Measurements from ENCODE around the gene OTUD5. TPM values are rescaled to one million over a fixed set of nuclear protein-coding genes. Genes with fewer than 3 reads are reported as not detected.

Gene OTUD5
- total RNA-seq, 1 experiment from 2014 or later, result 59.5 TPM

DNA sequence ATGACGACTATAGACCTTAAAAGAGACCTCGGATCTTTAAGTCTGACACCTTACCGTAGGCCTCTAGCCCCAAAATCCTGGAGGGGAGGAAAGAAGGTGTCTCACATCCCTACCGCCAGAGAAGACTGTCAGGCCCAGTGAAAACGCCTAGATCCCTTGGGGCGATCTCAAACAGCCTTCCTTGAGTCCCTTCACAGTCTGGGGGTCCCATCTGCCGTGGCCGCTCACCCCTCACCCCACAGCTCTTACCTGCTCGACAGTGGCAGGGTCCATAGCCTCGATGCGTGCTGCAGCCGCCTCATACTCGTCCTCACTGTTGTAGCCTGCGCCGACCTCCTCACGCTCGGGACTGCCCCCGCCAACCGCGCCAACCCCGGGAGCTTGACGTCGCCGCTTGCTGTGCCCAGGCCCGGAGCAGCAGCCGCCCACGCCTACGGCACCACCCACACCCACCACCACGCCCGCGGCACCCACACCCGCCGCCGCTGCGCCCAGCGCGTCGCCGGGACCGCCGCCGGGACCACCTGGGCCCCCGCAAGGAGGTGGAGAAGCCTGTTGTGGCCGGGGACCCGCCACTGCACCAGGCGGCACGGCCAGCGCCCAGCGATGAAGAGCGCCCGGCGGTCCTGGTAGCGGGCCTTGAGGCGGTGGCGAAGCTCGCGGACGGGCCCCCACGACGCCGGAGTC is 536 bp downstream of the OTUD5 start:
- peak overlapping the region; percentile 72 to 79 for H3K4me3 ChIP-seq (ENCODE audit: low read depth in 2 of 2, low read length in 2 of 2)
- H3K36me3 ChIP-seq (ENCODE audit: control insufficient read depth, insufficient read depth, low read length), result no peaks in the 10 kb centered on the region
- TF ChIP-seq, protein P1, sequence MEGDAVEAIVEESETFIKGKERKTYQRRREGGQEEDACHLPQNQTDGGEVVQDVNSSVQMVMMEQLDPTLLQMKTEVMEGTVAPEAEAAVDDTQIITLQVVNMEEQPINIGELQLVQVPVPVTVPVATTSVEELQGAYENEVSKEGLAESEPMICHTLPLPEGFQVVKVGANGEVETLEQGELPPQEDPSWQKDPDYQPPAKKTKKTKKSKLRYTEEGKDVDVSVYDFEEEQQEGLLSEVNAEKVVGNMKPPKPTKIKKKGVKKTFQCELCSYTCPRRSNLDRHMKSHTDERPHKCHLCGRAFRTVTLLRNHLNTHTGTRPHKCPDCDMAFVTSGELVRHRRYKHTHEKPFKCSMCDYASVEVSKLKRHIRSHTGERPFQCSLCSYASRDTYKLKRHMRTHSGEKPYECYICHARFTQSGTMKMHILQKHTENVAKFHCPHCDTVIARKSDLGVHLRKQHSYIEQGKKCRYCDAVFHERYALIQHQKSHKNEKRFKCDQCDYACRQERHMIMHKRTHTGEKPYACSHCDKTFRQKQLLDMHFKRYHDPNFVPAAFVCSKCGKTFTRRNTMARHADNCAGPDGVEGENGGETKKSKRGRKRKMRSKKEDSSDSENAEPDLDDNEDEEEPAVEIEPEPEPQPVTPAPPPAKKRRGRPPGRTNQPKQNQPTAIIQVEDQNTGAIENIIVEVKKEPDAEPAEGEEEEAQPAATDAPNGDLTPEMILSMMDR (IDR thresholded peaks at IDR 0.05), result no peak
- TF ChIP-seq SIN3A (IDR thresholded peaks at IDR 0.05; ENCODE audit: borderline replicate concordance, insufficient read depth, low read depth, low read length) (no peak), TCF7L2 (IDR thresholded peaks at IDR 0.05; ENCODE audit: low read depth, low read length) (no peak), POLR2AphosphoS5 (IDR thresholded peaks at IDR 0.05; ENCODE audit: low read depth, low read length) (peak; percentile 10; the same call in 1 of the 2 replicates)
- H3K27me3 ChIP-seq (ENCODE audit: control insufficient read depth, insufficient read depth, low read length), result no peaks in the 10 kb centered on the region
- H3K9me3 ChIP-seq (ENCODE audit: control insufficient read depth, insufficient read depth, low read depth, low read length), result no peaks in the 10 kb centered on the region
- H3K27ac ChIP-seq (ENCODE audit: low read length), result peak overlapping the region; percentile 63
- no peak for ATAC-seq
- no TSS peak for BruUV-seq (replicated peaks)
- ChIA-PET CTCF (no interaction called here), POLR2A (no interaction called here)
- no peak for DNase-seq (ENCODE audit: low read depth, low spot score)
- H3K4me1 ChIP-seq (ENCODE audit: control insufficient read depth, insufficient read depth, low read length), result peaks cover 13% of the 10 kb centered on the region
- intact Hi-C loops (cut with micrococcal nuclease; ENCODE audit: unreplicated experiment), result no loop called here
- in situ Hi-C loops (cut with HindIII; ENCODE audit: low pct_unique_long_range_greater_than_20kb, low sequenced_read_pairs), result no loop called here

DNA sequence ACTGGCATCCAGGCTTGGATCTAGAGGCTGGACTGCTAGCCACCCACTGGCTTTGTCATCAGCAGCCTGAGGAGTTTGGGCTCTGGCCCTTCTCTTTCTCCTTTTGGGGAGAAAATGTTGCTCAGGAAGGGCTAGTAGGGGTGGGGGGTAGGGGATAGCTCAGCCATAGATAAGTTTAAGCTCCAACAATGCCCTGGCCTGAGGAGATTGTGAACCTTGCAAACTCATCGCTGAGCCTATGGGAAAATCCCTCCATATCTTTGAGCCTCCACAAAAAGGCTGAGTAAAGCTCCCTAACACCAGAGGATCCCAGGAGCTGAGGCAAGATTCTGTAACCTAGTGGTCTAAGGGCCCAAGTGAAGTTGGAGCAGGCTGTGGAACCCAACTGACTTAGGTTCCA is 8.8 kb downstream of the OTUD5 start:
- no peaks in the 10 kb centered on the region for H3K9me3 ChIP-seq (ENCODE audit: control insufficient read depth, insufficient read depth, low read depth, low read length)
- in situ Hi-C loops (cut with HindIII; ENCODE audit: low pct_unique_long_range_greater_than_20kb, low sequenced_read_pairs) (no loop called here), intact Hi-C loops (cut with micrococcal nuclease; ENCODE audit: unreplicated experiment) (no loop called here)
- POLR2A ChIA-PET, result no interaction called here
- H3K36me3 ChIP-seq (ENCODE audit: control insufficient read depth, insufficient read depth, low read length), result no peaks in the 10 kb centered on the region
- no peak for TF ChIP-seq TCF7L2 (IDR thresholded peaks at IDR 0.05; ENCODE audit: low read depth, low read length)
- no peak for TF ChIP-seq POLR2AphosphoS5 (IDR thresholded peaks at IDR 0.05; ENCODE audit: low read depth, low read length)
- BruUV-seq (replicated peaks), result no TSS peak
- ATAC-seq (no peak), DNase-seq (ENCODE audit: low read depth, low spot score) (no peak)
- no peaks in the 10 kb centered on the region for H3K4me1 ChIP-seq (ENCODE audit: control insufficient read depth, insufficient read depth, low read length)
- no peak overlapping the region for H3K27ac ChIP-seq (ENCODE audit: low read length)
- H3K4me3 ChIP-seq (ENCODE audit: low read depth in 2 of 2, low read length in 2 of 2), result no peak overlapping the region
- no peaks in the 10 kb centered on the region for H3K27me3 ChIP-seq (ENCODE audit: control insufficient read depth, insufficient read depth, low read length)
- CTCF ChIA-PET, result no interaction called here

DNA sequence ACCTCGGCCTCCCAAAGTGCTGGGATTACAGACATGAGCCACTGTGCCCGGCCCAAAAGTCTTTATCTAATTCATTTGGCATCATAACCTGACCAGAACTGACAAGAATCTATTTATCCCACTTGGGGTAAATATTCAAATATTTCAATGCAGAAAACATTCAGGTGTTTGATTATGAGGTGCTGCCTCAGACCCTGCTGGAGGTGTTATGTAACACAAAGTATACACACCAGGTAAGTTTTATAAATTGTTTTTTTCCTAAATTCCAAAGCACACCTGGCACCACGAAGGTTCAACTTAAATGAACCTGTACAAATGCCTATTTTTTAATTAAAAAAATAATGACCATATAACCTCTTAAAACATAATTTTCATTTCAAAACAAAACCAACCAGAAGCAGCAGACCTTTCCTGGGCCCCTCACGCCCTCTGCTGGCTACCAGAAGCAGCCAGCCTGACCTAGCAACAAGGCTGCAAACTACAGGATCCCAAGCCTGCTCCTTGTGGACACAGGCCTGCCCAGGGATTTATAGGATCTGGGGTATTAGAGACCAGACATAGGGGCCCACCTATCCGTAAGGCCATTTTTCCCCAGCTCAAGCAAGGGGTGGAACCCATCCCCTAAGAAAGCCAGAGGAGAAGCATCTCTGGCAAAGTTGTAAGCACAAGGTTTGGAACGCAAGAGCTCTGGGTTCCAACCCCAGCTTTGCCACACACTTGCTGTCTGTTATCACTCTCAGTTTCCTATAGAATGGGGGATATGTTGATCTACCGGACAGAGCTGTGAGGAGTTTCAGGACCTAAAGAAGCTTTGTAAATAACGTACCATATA is 11.7 kb downstream of the OTUD5 start:
- DNase-seq (ENCODE audit: low read depth, low spot score) (no peak), ATAC-seq (peak; percentile 96)
- H3K4me3 ChIP-seq (ENCODE audit: low read depth in 2 of 2, low read length in 2 of 2), result no peak overlapping the region
- CTCF ChIA-PET, result interaction anchor here (0.7 kb wide), 1 partner anchor 1666 kb away, joined by 5 read pairs; no protein-coding TSS in a partner anchor
- no peak overlapping the region for H3K27ac ChIP-seq (ENCODE audit: low read length)
- H3K36me3 ChIP-seq (ENCODE audit: control insufficient read depth, insufficient read depth, low read length), result no peaks in the 10 kb centered on the region
- H3K4me1 ChIP-seq (ENCODE audit: control insufficient read depth, insufficient read depth, low read length), result no peaks in the 10 kb centered on the region
- in situ Hi-C loops (cut with HindIII; ENCODE audit: low pct_unique_long_range_greater_than_20kb, low sequenced_read_pairs), result no loop called here
- no peaks in the 10 kb centered on the region for H3K27me3 ChIP-seq (ENCODE audit: control insufficient read depth, insufficient read depth, low read length)
- POLR2A ChIA-PET, result no interaction called here
- intact Hi-C loops (cut with micrococcal nuclease; ENCODE audit: unreplicated experiment), result no loop called here
- BruUV-seq (replicated peaks), result no TSS peak
- TF ChIP-seq REST (IDR thresholded peaks at IDR 0.05; ENCODE audit: insufficient read depth in 1 of 2, low read depth in 2 of 2, low read length in 1 of 2), result no peak
- TF ChIP-seq, protein P1 (IDR thresholded peaks at IDR 0.05), result peak; percentile 90
- no peaks in the 10 kb centered on the region for H3K9me3 ChIP-seq (ENCODE audit: control insufficient read depth, insufficient read depth, low read depth, low read length)

Data from Panc1 (cell line).